Keratinocyte (primary cell): ENCODE results near the gene FAF1.

Source experiments
- EZH2 ChIP-seq: IDR thresholded peaks from one replicate; pipeline ENCODE4 v1.6.1; 2012; ENCODE audit warnings: inconsistent platforms, mild to moderate bottlenecking, low read length, moderate library complexity
- TF ChIP-seq, protein P1 (sequence below), 3 experiments: IDR thresholded peaks in 1 of 3; conservative IDR thresholded peaks in 1 of 3; optimal IDR thresholded peaks in 1 of 3; 2 replicates in 2 of 3; 3 replicates in 1 of 3; pipeline versions ENCODE3 to v1.5.1; 2011; ENCODE audit warnings: low read length in 3 of 3, mild to moderate bottlenecking in 3 of 3, moderate library complexity in 2 of 3, control low read depth in 1 of 3, inconsistent platforms in 1 of 3; ENCODE audit not compliant: insufficient read depth in 2 of 3; ENCODE audit errors: extremely low read depth in 1 of 3

DNA sequence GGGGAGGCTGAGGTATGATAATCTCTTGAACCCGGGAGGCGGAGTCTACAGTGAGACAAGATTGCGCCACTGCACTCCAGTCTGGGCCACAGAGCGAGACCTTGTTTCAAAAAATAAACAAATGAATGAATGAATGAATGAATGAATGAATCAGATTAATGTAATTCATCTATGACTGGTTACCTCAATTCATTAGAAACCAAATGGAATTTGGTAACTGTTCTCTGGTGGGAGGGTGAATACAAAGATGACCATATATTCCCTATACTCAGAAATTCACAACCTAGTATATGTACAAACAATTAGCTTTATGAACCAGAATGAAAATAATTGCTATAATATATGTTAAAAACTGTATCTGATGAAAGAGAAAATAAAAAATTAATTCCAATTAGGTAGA lies 80.9 kb downstream of the FAF1 start:
- TF ChIP-seq EZH2, result no peak
- TF ChIP-seq, protein P1, sequence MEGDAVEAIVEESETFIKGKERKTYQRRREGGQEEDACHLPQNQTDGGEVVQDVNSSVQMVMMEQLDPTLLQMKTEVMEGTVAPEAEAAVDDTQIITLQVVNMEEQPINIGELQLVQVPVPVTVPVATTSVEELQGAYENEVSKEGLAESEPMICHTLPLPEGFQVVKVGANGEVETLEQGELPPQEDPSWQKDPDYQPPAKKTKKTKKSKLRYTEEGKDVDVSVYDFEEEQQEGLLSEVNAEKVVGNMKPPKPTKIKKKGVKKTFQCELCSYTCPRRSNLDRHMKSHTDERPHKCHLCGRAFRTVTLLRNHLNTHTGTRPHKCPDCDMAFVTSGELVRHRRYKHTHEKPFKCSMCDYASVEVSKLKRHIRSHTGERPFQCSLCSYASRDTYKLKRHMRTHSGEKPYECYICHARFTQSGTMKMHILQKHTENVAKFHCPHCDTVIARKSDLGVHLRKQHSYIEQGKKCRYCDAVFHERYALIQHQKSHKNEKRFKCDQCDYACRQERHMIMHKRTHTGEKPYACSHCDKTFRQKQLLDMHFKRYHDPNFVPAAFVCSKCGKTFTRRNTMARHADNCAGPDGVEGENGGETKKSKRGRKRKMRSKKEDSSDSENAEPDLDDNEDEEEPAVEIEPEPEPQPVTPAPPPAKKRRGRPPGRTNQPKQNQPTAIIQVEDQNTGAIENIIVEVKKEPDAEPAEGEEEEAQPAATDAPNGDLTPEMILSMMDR (optimal IDR thresholded peaks at IDR 0.05 in 1 of 3, IDR thresholded peaks at IDR 0.05 in 1 of 3, conservative IDR thresholded peaks at IDR 0.05 in 1 of 3; ENCODE audit: extremely low read depth in 1 of 3, insufficient read depth in 2 of 3, low read length in 3 of 3), result no peak
